B cell (primary cell): ENCODE measurements around the gene TRIP13. TPM values are rescaled to one million over a fixed set of nuclear protein-coding genes. Genes with fewer than 3 reads are reported as not detected.

Experiments
- ATAC-seq: fragments of 200-7000 bp; cut with Tn5 transposase; one replicate; pipeline ENCODE4 v1.10.0; 2021; ENCODE audit warnings: low read depth, mild to moderate bottlenecking, moderate number of reproducible peaks, moderate library complexity
- CTCF ChIA-PET: fragments of 350-600 bp; sonication (Branson Sonifier 250); formaldehyde crosslinking; loops from one replicate; lab custom pipeline; 2021; ENCODE audit warnings: antibody characterized with exemption, inconsistent platforms; lab: Charles Lee
- POLR2A ChIA-PET: fragments of 350-600 bp; sonication (Branson Sonifier 250); formaldehyde crosslinking; loops from one replicate; lab custom pipeline; 2021; ENCODE audit warnings: antibody characterized with exemption; lab: Charles Lee
- DNase-seq: peaks from one replicate; pipeline ENCODE4 v3.0.0; 2013
- H2AFZ ChIP-seq: 2 replicates; pipeline ENCODE4 v1.6.1; 2012; ENCODE audit warnings: mild to moderate bottlenecking, low read depth, low read length; ENCODE audit not compliant: insufficient read depth, poor library complexity, severe bottlenecking
- H3K27ac ChIP-seq, 2 donors: 1 replicate in 1 of 2; 2 replicates in 1 of 2; pipeline ENCODE4 v1.5.1; 2012 to 2013; ENCODE audit warnings: low read length in 2 of 2, mild to moderate bottlenecking in 2 of 2, moderate library complexity in 1 of 2
- H3K27me3 ChIP-seq, 4 experiments: fragments of 200-600 bp in 1 of 4; sonication (generic) in 1 of 4; replicated peaks in 1 of 4; 1 replicate in 2 of 4; 2 replicates in 2 of 4; pipeline versions ENCODE4 v1.6.1 to v1.7.0; 2013 to 2016; ENCODE audit warnings: low read length in 3 of 4, mild to moderate bottlenecking in 2 of 4, mixed read lengths in 1 of 4, moderate library complexity in 1 of 4; ENCODE audit not compliant: insufficient read depth in 4 of 4, control insufficient read depth in 3 of 4; ENCODE audit errors: control extremely low read depth in 1 of 4
- H3K36me3 ChIP-seq, 2 experiments: replicated peaks in 1 of 2; 1 replicate in 1 of 2; 2 replicates in 1 of 2; pipeline versions ENCODE4 v1.6.1 to v1.7.1; 2013; ENCODE audit warnings: low read length in 1 of 2; ENCODE audit not compliant: insufficient read depth in 2 of 2, control insufficient read depth in 1 of 2; ENCODE audit errors: control extremely low read depth in 1 of 2, extremely low read depth in 1 of 2
- H3K4me1 ChIP-seq, 2 donors: fragments of 200-600 bp in 1 of 2; sonication (generic) in 1 of 2; 1 replicate in 1 of 2; 2 replicates in 1 of 2; pipeline versions ENCODE4 v1.5.1 to v1.6.1; 2013 to 2017; ENCODE audit warnings: low read length in 2 of 2; ENCODE audit not compliant: control insufficient read depth in 2 of 2, insufficient read depth in 2 of 2
- H3K4me2 ChIP-seq: replicated peaks from 2 replicates; pipeline ENCODE3; 2012; ENCODE audit warnings: mild to moderate bottlenecking, low read depth, low read length; ENCODE audit not compliant: poor library complexity, severe bottlenecking
- H3K4me3 ChIP-seq, 5 experiments: fragments of 200-600 bp in 1 of 5; sonication (generic) in 1 of 5; 1 replicate in 3 of 5; 2 replicates in 2 of 5; pipeline versions ENCODE4 v1.5.1 to v1.7.0; 2011 to 2016; ENCODE audit warnings: low read length in 4 of 5, mild to moderate bottlenecking in 4 of 5, low read depth in 2 of 5, control low read depth in 1 of 5, moderate library complexity in 1 of 5; ENCODE audit not compliant: insufficient read depth in 1 of 5; ENCODE audit errors: control extremely low read depth in 1 of 5, extremely low read depth in 1 of 5
- H3K79me2 ChIP-seq: fragments of 200-600 bp; sonication (generic); one replicate; pipeline ENCODE4 v1.6.0; 2016; ENCODE audit warnings: low read length; ENCODE audit not compliant: control insufficient read depth, insufficient read depth
- H3K9ac ChIP-seq: fragments of 200-600 bp; sonication (generic); 2 replicates; pipeline ENCODE4 v1.6.1; 2017; ENCODE audit warnings: mild to moderate bottlenecking, low read length, moderate library complexity
- H3K9me3 ChIP-seq, 3 donors: one replicate each; pipeline versions ENCODE4 v1.6.1 to v1.7.1; 2013; ENCODE audit warnings: low read length in 2 of 3; ENCODE audit not compliant: control insufficient read depth in 2 of 3, insufficient read depth in 1 of 3; ENCODE audit errors: control extremely low read depth in 1 of 3
- H4K20me1 ChIP-seq: 2 replicates; pipeline ENCODE4 v1.6.0; 2012; ENCODE audit warnings: mild to moderate bottlenecking, low read length; ENCODE audit not compliant: insufficient read depth, control insufficient read depth, poor library complexity, severe bottlenecking
- H3K27ac Mint-ChIP-seq: one replicate; pipeline ENCODE4 v1.8.0; 2021; ENCODE audit warnings: mixed read lengths
- H3K27me3 Mint-ChIP-seq: one replicate; pipeline ENCODE4 v1.8.0; 2021; ENCODE audit warnings: mixed read lengths
- H3K4me1 Mint-ChIP-seq: one replicate; pipeline ENCODE4 v1.8.0; 2021; ENCODE audit warnings: mixed read lengths
- H3K4me3 Mint-ChIP-seq: one replicate; pipeline ENCODE4 v1.8.0; 2021; ENCODE audit warnings: mixed read lengths
- H3K9me3 Mint-ChIP-seq: one replicate; pipeline ENCODE4 v1.8.0; 2022; ENCODE audit warnings: mixed read lengths; ENCODE audit not compliant: insufficient read depth
- EZH2 ChIP-seq: IDR thresholded peaks from 2 replicates; pipeline ENCODE4 v1.6.1; 2012; ENCODE audit warnings: borderline replicate concordance, low read depth, mild to moderate bottlenecking, moderate library complexity, low read length; ENCODE audit not compliant: insufficient read depth, poor library complexity, severe bottlenecking
- WGBS: methylation state at CpG from one replicate; pipeline ENCODE4 v1.1.5; 2013; ENCODE audit warnings: missing lambda C conversion rate; ENCODE audit not compliant: insufficient coverage; 5-methylcytosine and 5-hydroxymethylcytosine counted together
- intact Hi-C: fragments of 100-400 bp; cut with micrococcal nuclease; formaldehyde crosslinking; loops from one replicate; pipeline ENCODE4 v1.10.0; 2022
- polyA plus RNA-seq: library from polyadenylated mRNA; depleted of rRNA; stranded (reverse); fragments of >200 nt; gene quantifications from 2 replicates; pipeline ENCODE4 v1.2.3, GENCODE V29; 2012
- total RNA-seq, 2 donors: library from RNA; stranded (reverse); fragments of 120-200 nt in 1 of 2; gene quantifications; 1 replicate in 1 of 2; 2 replicates in 1 of 2; pipeline versions ENCODE4 v1.2.3 to v1.2.4, GENCODE V29; 2013 to 2022
- TF ChIP-seq, protein P1 (sequence below): fragments of 200-600 bp; IDR thresholded peaks from one replicate; pipeline ENCODE4 v1.8.0; 2022; ENCODE audit warnings: antibody characterized with exemption, mild to moderate bottlenecking

The TRIP13 gene
- total and polyA plus RNA-seq, 2 donors (not counting 1 experiment from before 2014, with no cell fraction given) = 0.63 to 1.1 TPM

DNA sequence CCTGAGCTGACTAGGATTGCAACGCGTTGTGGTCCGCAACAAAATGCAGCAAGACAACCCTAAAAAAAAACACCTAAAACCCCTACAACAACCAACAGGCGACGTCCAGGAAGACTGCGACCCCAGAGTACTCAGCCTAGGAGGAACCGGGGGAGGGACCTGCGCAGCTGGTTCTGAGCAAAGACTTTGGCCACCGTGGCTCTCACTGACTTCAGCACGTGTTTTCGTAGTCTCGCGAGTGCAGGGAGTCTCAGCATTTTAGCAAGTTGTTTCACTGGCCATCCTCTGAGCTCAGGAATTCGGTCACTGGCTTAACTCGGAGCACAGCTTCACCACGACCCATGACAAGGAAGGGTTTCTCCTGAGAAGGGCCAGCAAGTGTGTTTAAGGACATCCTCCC is 33.3 kb upstream of the TRIP13 start:
- Mint-ChIP-seq H3K4me1 (no peaks in the 10 kb centered on the region), H3K4me3 (no peak overlapping the region), H3K27me3 (no peaks in the 10 kb centered on the region), H3K27ac (no peak overlapping the region), H3K9me3 (no peaks in the 10 kb centered on the region)
- no peaks in the 10 kb centered on the region for H4K20me1 ChIP-seq
- no peak overlapping the region for H2AFZ ChIP-seq
- ChIA-PET CTCF (no interaction called here), POLR2A (no interaction called here)
- H3K4me1 ChIP-seq = no peaks in the 10 kb centered on the region
- peaks cover 0 to 22% of the 10 kb centered on the region in 2 experiments for H3K36me3 ChIP-seq
- H3K9me3 ChIP-seq = no peaks in the 10 kb centered on the region
- H3K27ac ChIP-seq = no peak overlapping the region
- no peak overlapping the region for H3K4me2 ChIP-seq
- no peak overlapping the region for H3K4me3 ChIP-seq
- no peak for TF ChIP-seq EZH2
- TF ChIP-seq, protein P1, sequence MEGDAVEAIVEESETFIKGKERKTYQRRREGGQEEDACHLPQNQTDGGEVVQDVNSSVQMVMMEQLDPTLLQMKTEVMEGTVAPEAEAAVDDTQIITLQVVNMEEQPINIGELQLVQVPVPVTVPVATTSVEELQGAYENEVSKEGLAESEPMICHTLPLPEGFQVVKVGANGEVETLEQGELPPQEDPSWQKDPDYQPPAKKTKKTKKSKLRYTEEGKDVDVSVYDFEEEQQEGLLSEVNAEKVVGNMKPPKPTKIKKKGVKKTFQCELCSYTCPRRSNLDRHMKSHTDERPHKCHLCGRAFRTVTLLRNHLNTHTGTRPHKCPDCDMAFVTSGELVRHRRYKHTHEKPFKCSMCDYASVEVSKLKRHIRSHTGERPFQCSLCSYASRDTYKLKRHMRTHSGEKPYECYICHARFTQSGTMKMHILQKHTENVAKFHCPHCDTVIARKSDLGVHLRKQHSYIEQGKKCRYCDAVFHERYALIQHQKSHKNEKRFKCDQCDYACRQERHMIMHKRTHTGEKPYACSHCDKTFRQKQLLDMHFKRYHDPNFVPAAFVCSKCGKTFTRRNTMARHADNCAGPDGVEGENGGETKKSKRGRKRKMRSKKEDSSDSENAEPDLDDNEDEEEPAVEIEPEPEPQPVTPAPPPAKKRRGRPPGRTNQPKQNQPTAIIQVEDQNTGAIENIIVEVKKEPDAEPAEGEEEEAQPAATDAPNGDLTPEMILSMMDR = no peak
- DNase-seq (no peak), ATAC-seq (no peak)
- no peaks in the 10 kb centered on the region for H3K79me2 ChIP-seq
- H3K9ac ChIP-seq = no peak overlapping the region
- 97% methylated on average over 16 of the region's 16 CpGs for WGBS
- H3K27me3 ChIP-seq = no peaks in the 10 kb centered on the region
- intact Hi-C loops = no loop called here

DNA sequence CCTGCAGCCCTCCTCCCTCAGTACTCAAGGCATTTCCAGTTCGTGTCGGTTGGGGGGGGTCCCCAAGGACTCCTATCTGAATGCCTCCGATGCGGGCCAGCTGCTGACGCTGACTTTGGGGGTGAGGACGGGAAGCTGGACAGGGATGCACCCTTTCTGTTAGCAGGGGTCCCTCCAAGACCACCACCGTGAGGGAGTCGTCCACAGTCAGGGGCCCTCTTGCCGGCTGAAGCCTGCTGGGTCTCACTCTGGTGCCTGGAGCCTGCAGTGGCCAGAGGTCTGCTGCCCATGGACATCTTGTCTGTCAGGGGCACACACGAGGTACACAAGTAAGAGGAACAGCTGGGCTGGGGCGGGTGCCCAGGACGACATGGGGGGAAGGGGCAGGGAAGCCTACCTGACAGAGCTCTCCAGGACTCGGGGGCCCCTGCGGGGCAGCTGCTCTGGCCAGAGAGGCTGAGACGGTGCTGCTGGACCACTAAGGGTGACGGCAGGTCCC is 32.8 kb upstream of the TRIP13 start:
- POLR2A ChIA-PET = no interaction called here
- H3K9me3 Mint-ChIP-seq = no peaks in the 10 kb centered on the region
- Histone ChIP-seq H3K4me3 (no peak overlapping the region), H3K27me3 (no peaks in the 10 kb centered on the region), H3K4me2 (no peak overlapping the region), H3K4me1 (no peaks in the 10 kb centered on the region), H3K27ac (no peak overlapping the region), H3K79me2 (no peaks in the 10 kb centered on the region), H2AFZ (no peak overlapping the region), H3K9me3 (no peaks in the 10 kb centered on the region), H3K9ac (no peak overlapping the region), H3K36me3 (peaks cover 0 to 27% of the 10 kb centered on the region in 2 experiments), H4K20me1 (no peaks in the 10 kb centered on the region)
- ATAC-seq (no peak), DNase-seq (no peak)
- WGBS = 94% methylated on average over 16 of the region's 16 CpGs
- CTCF ChIA-PET = no interaction called here
- no peaks in the 10 kb centered on the region for H3K4me1 Mint-ChIP-seq
- H3K4me3 Mint-ChIP-seq = no peak overlapping the region
- intact Hi-C loops = no loop called here
- no peak for TF ChIP-seq EZH2
- TF ChIP-seq, protein P1 = no peak
- no peak overlapping the region for H3K27ac Mint-ChIP-seq
- H3K27me3 Mint-ChIP-seq = no peaks in the 10 kb centered on the region
